Common myeloid progenitor, CD34-positive (primary cell): ENCODE measurements around the gene MELTF.

Source experiments
- CTCF ChIA-PET: fragments of 350-600 bp; sonication (Branson Sonifier 250); formaldehyde crosslinking; loops from one replicate; lab custom pipeline; 2021; ENCODE audit warnings: antibody characterized with exemption; lab: Charles Lee
- POLR2A ChIA-PET: fragments of 350-600 bp; sonication (Branson Sonifier 250); formaldehyde crosslinking; loops from one replicate; lab custom pipeline; 2021; ENCODE audit warnings: antibody characterized with exemption; lab: Charles Lee
- DNase-seq, 3 donors: peaks; one replicate each; pipeline versions ENCODE4 v3.0.0 to v3.0.0-alpha.2; 2013
- H3K27ac ChIP-seq, 2 experiments: 1 replicate in 1 of 2; 2 replicates in 1 of 2; pipeline ENCODE4 v1.7.0; 2013; ENCODE audit warnings: inconsistent platforms in 2 of 2, low read length in 2 of 2, mild to moderate bottlenecking in 2 of 2, low read depth in 1 of 2, moderate library complexity in 1 of 2; ENCODE audit not compliant: severe bottlenecking in 2 of 2, insufficient read depth in 1 of 2, poor library complexity in 1 of 2
- H3K27me3 ChIP-seq, 5 experiments: replicated peaks in 2 of 5; 1 replicate in 3 of 5; 2 replicates in 2 of 5; pipeline versions ENCODE4 v1.6.1 to v1.7.0; 2013; ENCODE audit warnings: low read length in 4 of 5, mild to moderate bottlenecking in 2 of 5, moderate library complexity in 2 of 5, inconsistent platforms in 1 of 5; ENCODE audit not compliant: insufficient read depth in 5 of 5, control insufficient read depth in 4 of 5
- H3K36me3 ChIP-seq, 4 experiments: 1 replicate in 2 of 4; 2 replicates in 2 of 4; pipeline versions ENCODE4 v1.6.1 to v1.7.0; 2013; ENCODE audit warnings: low read length in 3 of 4, control low read depth in 1 of 4, mild to moderate bottlenecking in 1 of 4; ENCODE audit not compliant: control insufficient read depth in 4 of 4, insufficient read depth in 4 of 4
- H3K4me1 ChIP-seq, 4 experiments: 1 replicate in 3 of 4; 2 replicates in 1 of 4; pipeline versions ENCODE4 v1.6.1 to v1.7.1; 2013; ENCODE audit warnings: low read length in 3 of 4, mild to moderate bottlenecking in 3 of 4, control low read depth in 1 of 4, inconsistent platforms in 1 of 4, moderate library complexity in 1 of 4; ENCODE audit not compliant: control insufficient read depth in 4 of 4, insufficient read depth in 4 of 4; ENCODE audit errors: control extremely low read depth in 1 of 4
- H3K4me3 ChIP-seq, 7 experiments: 1 replicate in 4 of 7; 2 replicates in 3 of 7; pipeline versions ENCODE4 v1.5.1 to v1.7.0; 2013; ENCODE audit warnings: mild to moderate bottlenecking in 7 of 7, low read length in 6 of 7, moderate library complexity in 6 of 7, inconsistent platforms in 2 of 7, low read depth in 2 of 7, control low read depth in 1 of 7; ENCODE audit not compliant: insufficient read depth in 4 of 7, control insufficient read depth in 1 of 7; ENCODE audit errors: extremely low read depth in 1 of 7
- H3K9me3 ChIP-seq, 5 experiments: 1 replicate in 4 of 5; 2 replicates in 1 of 5; pipeline versions ENCODE4 v1.6.1 to v1.7.1; 2013; ENCODE audit warnings: low read length in 4 of 5, mild to moderate bottlenecking in 2 of 5, inconsistent platforms in 1 of 5, low read depth in 1 of 5, moderate library complexity in 1 of 5; ENCODE audit not compliant: control insufficient read depth in 4 of 5, insufficient read depth in 2 of 5; ENCODE audit errors: control extremely low read depth in 1 of 5
- WGBS: methylation state at CpG from one replicate; pipeline ENCODE4 v1.1.5; 2013; ENCODE audit not compliant: insufficient coverage; 5-methylcytosine and 5-hydroxymethylcytosine counted together

MELTF gene

DNA sequence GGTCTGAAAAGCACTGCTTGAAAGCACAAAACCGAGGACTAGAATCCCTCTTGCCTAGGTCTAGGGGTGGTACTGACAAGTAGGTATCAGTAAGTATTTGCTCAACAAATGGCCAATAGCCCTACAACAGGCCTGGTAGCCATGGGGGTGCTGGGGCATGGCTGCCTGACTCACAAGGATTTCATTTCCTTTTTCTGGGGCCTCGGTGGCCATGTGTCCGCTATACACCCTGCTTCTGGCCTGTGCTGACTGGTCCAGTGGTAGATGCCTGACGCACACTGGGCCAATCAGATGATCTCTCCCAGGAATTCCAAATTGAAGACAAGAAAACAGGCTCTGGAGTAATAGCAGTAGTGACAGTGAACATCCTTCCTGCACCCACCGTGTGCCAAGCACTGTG, 29.4 kb downstream of the MELTF start:
- peaks cover 0 to 5% (median 0%) of the 10 kb centered on the region in 5 experiments for H3K9me3 ChIP-seq
- WGBS: 98% methylated on average over 4 of the region's 5 CpGs
- no peak overlapping the region for H3K27ac ChIP-seq
- H3K4me3 ChIP-seq: no peak overlapping the region
- H3K4me1 ChIP-seq: peaks cover 0 to 16% (median 13%) of the 10 kb centered on the region in 4 experiments
- H3K36me3 ChIP-seq: no peaks in the 10 kb centered on the region
- H3K27me3 ChIP-seq: no peaks in the 10 kb centered on the region
- CTCF ChIA-PET: interaction anchor here (1.1 to 2.6 kb wide), 4 partner anchors 8 to 187 kb away, joined by 3 to 9 read pairs (median 4); no protein-coding TSS in a partner anchor
- DNase-seq: no peak
- POLR2A ChIA-PET: no interaction called here

DNA sequence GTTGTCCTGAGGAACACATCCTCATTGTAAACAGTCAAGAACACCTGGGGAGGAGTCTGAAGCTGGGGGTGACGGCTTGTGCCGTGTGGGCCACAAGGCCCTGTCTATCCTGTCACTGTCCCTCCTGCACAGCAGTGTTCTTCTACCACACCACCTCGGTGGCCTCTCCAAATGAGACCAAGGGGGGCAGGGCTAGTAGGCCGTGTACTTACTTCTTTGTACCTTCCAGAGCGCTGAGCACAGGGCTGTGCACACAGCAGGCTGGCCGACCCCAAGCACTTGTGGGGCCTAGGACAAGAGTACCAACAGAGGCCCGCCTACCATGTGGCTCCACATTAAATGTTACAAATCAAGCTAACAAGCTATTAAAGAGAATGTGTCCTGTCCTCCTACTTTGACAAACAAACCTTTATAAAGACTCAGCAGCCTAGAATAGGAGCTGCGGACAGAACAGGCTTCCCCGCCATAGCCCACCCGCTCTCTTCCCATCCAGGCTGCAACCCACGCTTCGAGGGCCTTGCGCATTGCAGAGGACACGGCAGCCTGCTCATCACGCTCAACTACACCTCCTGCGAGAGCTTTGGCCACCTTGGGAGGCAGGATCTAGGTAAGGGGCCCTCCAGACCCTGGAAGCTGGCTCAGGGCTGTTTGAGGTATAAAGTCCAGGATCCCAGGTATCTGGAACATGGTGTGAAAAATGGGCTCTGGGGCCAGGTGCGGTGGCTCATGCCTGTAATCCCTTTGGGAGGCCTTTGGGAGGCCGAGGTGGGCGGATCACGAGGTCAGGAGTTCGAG, 30.5 kb downstream of the MELTF start:
- H3K27me3 ChIP-seq: no peaks in the 10 kb centered on the region
- H3K27ac ChIP-seq: no peak overlapping the region
- CTCF ChIA-PET: interaction anchor here (0.7 to 2.5 kb wide), 5 partner anchors 15 to 188 kb away, joined by 3 to 6 read pairs (median 3); no protein-coding TSS in a partner anchor
- POLR2A ChIA-PET: no interaction called here
- H3K9me3 ChIP-seq: peaks cover 0 to 5% (median 0%) of the 10 kb centered on the region in 5 experiments
- WGBS: 97% methylated on average over 20 of the region's 21 CpGs
- H3K4me1 ChIP-seq: peaks cover 0 to 13% (median 11%) of the 10 kb centered on the region in 4 experiments
- no peak for DNase-seq
- no peaks in the 10 kb centered on the region for H3K36me3 ChIP-seq
- H3K4me3 ChIP-seq: no peak overlapping the region

DNA sequence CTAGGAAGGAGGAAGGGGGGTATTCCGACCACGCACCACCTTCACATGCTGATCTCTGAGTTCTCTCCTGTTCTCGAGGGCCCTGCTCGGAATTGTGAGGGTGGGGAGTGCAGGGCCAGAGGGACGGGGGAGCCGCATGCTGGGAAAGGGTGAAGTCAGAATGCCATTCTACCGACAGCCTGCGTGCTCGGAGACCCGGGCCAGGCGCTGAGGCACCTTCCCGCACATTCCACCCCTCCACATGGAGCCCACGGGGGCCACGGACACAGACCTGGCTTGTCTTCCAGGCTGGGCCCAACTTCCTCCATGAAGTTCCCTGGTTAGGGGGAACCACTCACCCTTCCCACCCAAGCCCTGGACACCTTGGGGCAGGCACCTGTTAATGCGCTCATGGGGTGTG, 32.3 kb downstream of the MELTF start:
- no peak for DNase-seq
- ChIA-PET CTCF (interaction anchor here (0.8 to 1.3 kb wide), 5 partner anchors 11 to 192 kb away, joined by 3 to 4 read pairs (median 3); no protein-coding TSS in a partner anchor), POLR2A (no interaction called here)
- Histone ChIP-seq H3K4me3 (no peak overlapping the region), H3K4me1 (peaks cover 0 to 5% (median under 1%) of the 10 kb centered on the region in 4 experiments), H3K9me3 (peaks cover 0 to 5% (median 0%) of the 10 kb centered on the region in 5 experiments), H3K36me3 (no peaks in the 10 kb centered on the region), H3K27me3 (no peaks in the 10 kb centered on the region), H3K27ac (no peak overlapping the region)
- WGBS: 98% methylated on average over 14 of the region's 15 CpGs

DNA sequence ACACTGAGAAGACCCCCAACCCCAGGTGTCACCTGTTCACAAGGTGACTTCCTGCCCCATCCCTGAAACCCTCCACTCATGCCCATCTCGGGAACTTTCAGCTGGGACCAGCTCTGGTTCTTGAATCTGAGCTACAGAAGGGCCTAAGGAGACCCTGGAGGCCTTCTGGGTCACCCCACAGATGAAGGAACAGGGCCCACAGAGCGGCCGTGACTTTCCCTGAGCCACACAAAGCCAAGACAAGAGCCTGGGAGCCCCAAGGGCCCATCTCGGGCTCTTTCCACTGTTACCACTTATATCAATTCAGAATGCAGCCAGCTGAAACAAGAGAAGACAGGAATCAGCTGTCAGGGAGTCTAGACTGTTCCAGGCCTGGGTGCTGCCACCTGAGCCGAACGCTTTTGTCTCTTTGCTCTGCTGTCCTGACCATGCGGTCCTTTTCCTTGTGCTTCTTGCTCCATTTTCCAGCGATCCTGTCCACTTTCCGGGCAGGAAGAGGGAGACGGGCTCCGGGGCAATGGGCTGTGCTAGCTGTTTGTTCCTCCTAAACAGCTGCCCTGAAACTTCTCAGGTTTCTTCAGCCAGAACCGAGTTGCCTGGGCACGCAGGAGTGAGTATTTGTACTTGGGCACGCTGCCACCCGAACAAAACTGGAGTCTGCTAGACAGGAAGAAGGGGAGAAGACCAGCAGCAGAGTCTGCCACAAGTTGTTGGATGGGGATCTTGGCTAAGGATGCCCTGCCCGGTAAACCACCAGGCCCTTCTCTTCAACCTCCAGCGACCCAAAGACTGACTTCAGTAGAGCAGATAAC, 33.0 kb downstream of the MELTF start:
- Histone ChIP-seq H3K27me3 (no peaks in the 10 kb centered on the region), H3K4me3 (no peak overlapping the region), H3K9me3 (peaks cover 0 to 5% (median 0%) of the 10 kb centered on the region in 5 experiments), H3K27ac (no peak overlapping the region), H3K36me3 (no peaks in the 10 kb centered on the region), H3K4me1 (peaks cover 0 to under 1% (median 0%) of the 10 kb centered on the region in 4 experiments)
- ChIA-PET POLR2A (no interaction called here), CTCF (interaction anchor here (0.8 to 1.3 kb wide), 3 partner anchors 13 to 192 kb away, joined by 3 to 4 read pairs (median 3); no protein-coding TSS in a partner anchor)
- no peak for DNase-seq
- WGBS: 88% methylated on average over 14 of the region's 17 CpGs

DNA sequence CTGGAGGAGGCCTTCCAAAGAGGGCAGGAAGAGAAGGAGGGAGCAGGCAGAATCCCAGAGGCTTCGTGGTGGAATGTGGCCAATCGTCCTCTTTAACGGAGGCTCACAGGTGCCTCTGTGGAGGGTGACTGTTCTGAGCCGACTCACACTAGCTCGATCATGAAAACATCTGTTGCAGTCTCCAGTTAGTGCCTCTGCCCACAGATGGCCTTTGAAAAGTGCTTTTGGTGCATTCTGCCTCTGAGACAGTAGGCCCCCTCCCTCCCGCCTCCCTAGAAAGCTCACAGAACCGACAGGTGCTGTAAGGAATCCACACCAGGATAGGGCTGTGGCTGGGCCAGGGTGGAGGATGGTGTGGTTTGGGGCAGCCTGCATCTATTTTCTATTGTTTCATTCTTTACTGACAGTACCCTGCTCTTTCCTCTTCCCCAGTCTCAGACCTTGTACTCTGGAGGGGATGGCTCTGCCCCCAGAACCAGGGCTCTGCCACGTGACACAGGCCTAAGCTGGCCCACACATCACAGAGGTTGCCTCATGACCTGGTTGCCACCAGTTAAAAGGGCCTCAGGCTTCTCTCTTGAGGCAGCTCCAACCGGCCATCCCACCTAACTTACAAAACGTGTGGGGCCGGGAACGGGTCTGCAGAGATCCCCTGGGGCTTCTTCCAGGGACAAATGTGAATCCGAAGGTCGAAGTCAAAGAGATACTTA, 33.8 kb downstream of the MELTF start:
- Histone ChIP-seq H3K27ac (no peak overlapping the region), H3K9me3 (peaks cover 0 to 5% (median 0%) of the 10 kb centered on the region in 5 experiments), H3K27me3 (no peaks in the 10 kb centered on the region), H3K4me1 (no peaks in the 10 kb centered on the region), H3K4me3 (no peak overlapping the region), H3K36me3 (no peaks in the 10 kb centered on the region)
- DNase-seq: no peak
- ChIA-PET CTCF (no interaction called here), POLR2A (no interaction called here)
- 93% methylated on average over 8 of the region's 14 CpGs for WGBS

DNA sequence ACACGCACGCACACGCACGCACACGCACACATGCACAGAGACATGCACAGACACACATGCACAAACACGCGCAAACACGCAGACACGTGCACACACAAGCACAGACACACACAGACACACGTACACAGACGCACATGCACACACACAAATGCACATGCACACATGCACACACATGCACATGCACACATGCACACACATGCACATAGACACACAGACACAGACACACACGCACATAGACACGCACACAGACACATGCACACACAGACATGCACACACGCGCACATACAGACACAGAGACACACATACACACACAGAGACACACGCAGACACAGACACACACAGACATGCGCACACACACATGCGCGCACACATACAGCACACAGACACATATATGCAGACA, 34.6 kb downstream of the MELTF start:
- Histone ChIP-seq H3K4me3 (no peak overlapping the region), H3K9me3 (peaks cover 0 to 5% (median 0%) of the 10 kb centered on the region in 5 experiments), H3K27me3 (no peaks in the 10 kb centered on the region), H3K27ac (no peak overlapping the region), H3K4me1 (no peaks in the 10 kb centered on the region), H3K36me3 (no peaks in the 10 kb centered on the region)
- ChIA-PET POLR2A (no interaction called here), CTCF (no interaction called here)
- WGBS: 100% methylated on average over 10 of the region's 19 CpGs
- no peak for DNase-seq
